Measurements from ENCODE around the gene TINAG.

DNA sequence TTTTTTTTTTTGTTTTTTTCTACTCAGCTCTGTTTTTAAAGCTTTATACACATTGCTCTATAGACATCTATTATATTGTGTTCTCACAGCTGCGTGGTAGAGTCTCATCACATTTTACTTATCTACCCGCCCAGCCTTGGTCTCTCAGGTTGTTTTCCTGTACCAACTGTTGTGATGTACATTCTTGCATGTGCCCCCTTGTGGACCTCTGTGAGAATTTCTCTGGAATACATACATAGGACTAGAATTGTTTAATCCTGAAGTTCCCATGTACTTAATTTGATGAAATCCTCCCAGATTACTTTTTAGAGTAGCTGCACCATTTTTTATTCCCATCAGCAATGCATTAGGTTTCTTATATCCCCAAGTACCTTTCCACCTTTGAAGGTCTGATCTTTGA lies 40.4 kb upstream of the TINAG start:
- TF ChIP-seq, protein P1, sequence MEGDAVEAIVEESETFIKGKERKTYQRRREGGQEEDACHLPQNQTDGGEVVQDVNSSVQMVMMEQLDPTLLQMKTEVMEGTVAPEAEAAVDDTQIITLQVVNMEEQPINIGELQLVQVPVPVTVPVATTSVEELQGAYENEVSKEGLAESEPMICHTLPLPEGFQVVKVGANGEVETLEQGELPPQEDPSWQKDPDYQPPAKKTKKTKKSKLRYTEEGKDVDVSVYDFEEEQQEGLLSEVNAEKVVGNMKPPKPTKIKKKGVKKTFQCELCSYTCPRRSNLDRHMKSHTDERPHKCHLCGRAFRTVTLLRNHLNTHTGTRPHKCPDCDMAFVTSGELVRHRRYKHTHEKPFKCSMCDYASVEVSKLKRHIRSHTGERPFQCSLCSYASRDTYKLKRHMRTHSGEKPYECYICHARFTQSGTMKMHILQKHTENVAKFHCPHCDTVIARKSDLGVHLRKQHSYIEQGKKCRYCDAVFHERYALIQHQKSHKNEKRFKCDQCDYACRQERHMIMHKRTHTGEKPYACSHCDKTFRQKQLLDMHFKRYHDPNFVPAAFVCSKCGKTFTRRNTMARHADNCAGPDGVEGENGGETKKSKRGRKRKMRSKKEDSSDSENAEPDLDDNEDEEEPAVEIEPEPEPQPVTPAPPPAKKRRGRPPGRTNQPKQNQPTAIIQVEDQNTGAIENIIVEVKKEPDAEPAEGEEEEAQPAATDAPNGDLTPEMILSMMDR (IDR thresholded peaks at IDR 0.05) = no peak
- no peak for TF ChIP-seq POLR2A (IDR thresholded peaks at IDR 0.05)

Measured in suprapubic skin (tissue), 3 donors.